ENCODE data around the gene PIH1D1.

GRCh38 chr19:49496574-49497008, 45.0 kb upstream of the PIH1D1 start:
- TF ChIP-seq, protein P1, sequence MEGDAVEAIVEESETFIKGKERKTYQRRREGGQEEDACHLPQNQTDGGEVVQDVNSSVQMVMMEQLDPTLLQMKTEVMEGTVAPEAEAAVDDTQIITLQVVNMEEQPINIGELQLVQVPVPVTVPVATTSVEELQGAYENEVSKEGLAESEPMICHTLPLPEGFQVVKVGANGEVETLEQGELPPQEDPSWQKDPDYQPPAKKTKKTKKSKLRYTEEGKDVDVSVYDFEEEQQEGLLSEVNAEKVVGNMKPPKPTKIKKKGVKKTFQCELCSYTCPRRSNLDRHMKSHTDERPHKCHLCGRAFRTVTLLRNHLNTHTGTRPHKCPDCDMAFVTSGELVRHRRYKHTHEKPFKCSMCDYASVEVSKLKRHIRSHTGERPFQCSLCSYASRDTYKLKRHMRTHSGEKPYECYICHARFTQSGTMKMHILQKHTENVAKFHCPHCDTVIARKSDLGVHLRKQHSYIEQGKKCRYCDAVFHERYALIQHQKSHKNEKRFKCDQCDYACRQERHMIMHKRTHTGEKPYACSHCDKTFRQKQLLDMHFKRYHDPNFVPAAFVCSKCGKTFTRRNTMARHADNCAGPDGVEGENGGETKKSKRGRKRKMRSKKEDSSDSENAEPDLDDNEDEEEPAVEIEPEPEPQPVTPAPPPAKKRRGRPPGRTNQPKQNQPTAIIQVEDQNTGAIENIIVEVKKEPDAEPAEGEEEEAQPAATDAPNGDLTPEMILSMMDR (IDR thresholded peaks at IDR 0.05) = no peak
- TF ChIP-seq EZH2 (IDR thresholded peaks at IDR 0.05) = no peak
